ENCODE measurements around the gene ARSG.

The ARSG gene

GRCh38 chr17:68461589-68461988 lies 170.3 kb downstream of the ARSG start:
- no peak for TF ChIP-seq CTCF (conservative IDR thresholded peaks at IDR 0.05; ENCODE audit: low read depth, low read length)
- no peak overlapping the region for H3K4me3 ChIP-seq (ENCODE audit: low read depth, low read length)
- no peak for DNase-seq (ENCODE audit: low read depth)

GRCh38 chr17:68462381-68463210 lies 171.3 kb downstream of the ARSG start:
- DNase-seq (ENCODE audit: low read depth) = peak; percentile 91
- no peak overlapping the region for H3K4me3 ChIP-seq (ENCODE audit: low read depth, low read length)
- TF ChIP-seq CTCF (conservative IDR thresholded peaks at IDR 0.05; ENCODE audit: low read depth, low read length) = peak; percentile 78

GRCh38 chr17:68463211-68464019 lies 172.1 kb downstream of the ARSG start:
- no peak overlapping the region for H3K4me3 ChIP-seq (ENCODE audit: low read depth, low read length)
- TF ChIP-seq CTCF (conservative IDR thresholded peaks at IDR 0.05; ENCODE audit: low read depth, low read length) = no peak
- DNase-seq (ENCODE audit: low read depth) = no peak

GRCh38 chr17:68468334-68468733 lies 177.0 kb downstream of the ARSG start:
- H3K4me3 ChIP-seq (ENCODE audit: low read depth, low read length) = no peak overlapping the region
- DNase-seq (ENCODE audit: low read depth) = peak; percentile 69
- TF ChIP-seq CTCF (conservative IDR thresholded peaks at IDR 0.05; ENCODE audit: low read depth, low read length) = no peak

- H3K4me3 ChIP-seq (ENCODE audit: low read depth, low read length) = no peak overlapping the region
- no peak for DNase-seq (ENCODE audit: low read depth)
- no peak for TF ChIP-seq CTCF (conservative IDR thresholded peaks at IDR 0.05; ENCODE audit: low read depth, low read length)
Measured at GRCh38 chr17:68468788-68469187, 177.5 kb downstream of the ARSG start.
